H9 (cell line): ENCODE measurements around the gene FHOD3. TPM values are rescaled to one million over a fixed set of nuclear protein-coding genes. Genes with fewer than 3 reads are reported as not detected.

Source experiments
- DNase-seq: peaks from one replicate; pipeline ENCODE4 v3.0.0-alpha.2; 2017
- H2AFZ ChIP-seq: one replicate; pipeline ENCODE4 v1.6.1; 2013; ENCODE audit warnings: mild to moderate bottlenecking, low read length, control low read depth, moderate library complexity
- H2AK5ac ChIP-seq: 2 replicates; pipeline ENCODE4 v1.6.1; 2013; ENCODE audit warnings: low read length, control low read depth, mixed read lengths; ENCODE audit not compliant: insufficient read length
- H2BK120ac ChIP-seq: one replicate; pipeline ENCODE4 v1.6.1; 2013; ENCODE audit warnings: low read depth, mild to moderate bottlenecking, low read length, control low read depth, inconsistent platforms; ENCODE audit not compliant: poor library complexity, severe bottlenecking
- H2BK12ac ChIP-seq: 2 replicates; pipeline ENCODE4 v1.6.1; 2013; ENCODE audit warnings: low read length, control low read depth, mixed read lengths, low read depth; ENCODE audit not compliant: insufficient read length
- H2BK15ac ChIP-seq: 2 replicates; pipeline ENCODE4 v1.6.1; 2013; ENCODE audit warnings: low read depth, low read length, control low read depth
- H2BK20ac ChIP-seq: one replicate; pipeline ENCODE4 v1.6.1; 2013; ENCODE audit warnings: low read depth, mild to moderate bottlenecking, low read length, control low read depth, inconsistent platforms; ENCODE audit not compliant: poor library complexity, severe bottlenecking
- H2BK5ac ChIP-seq: 2 replicates; pipeline ENCODE4 v1.6.1; 2013; ENCODE audit warnings: low read length, control low read depth, mixed read lengths; ENCODE audit not compliant: insufficient read length
- H3K14ac ChIP-seq: 2 replicates; pipeline ENCODE4 v1.6.1; 2013; ENCODE audit warnings: low read length, control low read depth; ENCODE audit not compliant: insufficient read depth
- H3K18ac ChIP-seq: 2 replicates; pipeline ENCODE4 v1.6.1; 2013; ENCODE audit warnings: low read depth, mild to moderate bottlenecking, mixed read lengths, low read length, control low read depth; ENCODE audit not compliant: insufficient read length
- H3K23ac ChIP-seq: 2 replicates; pipeline ENCODE4 v1.6.1; 2013; ENCODE audit warnings: low read length, control low read depth, mixed read lengths, low read depth; ENCODE audit not compliant: insufficient read length
- H3K23me2 ChIP-seq: 2 replicates; pipeline ENCODE4 v1.6.1; 2013; ENCODE audit warnings: low read depth, mild to moderate bottlenecking, mixed read lengths, low read length, control low read depth; ENCODE audit not compliant: insufficient read length, poor library complexity, severe bottlenecking
- H3K27ac ChIP-seq: 2 replicates; pipeline ENCODE4 v1.5.1; 2013; ENCODE audit warnings: low read length, control low read depth, mixed read lengths, low read depth; ENCODE audit not compliant: insufficient read length
- H3K27me3 ChIP-seq: 2 replicates; pipeline ENCODE4 v1.6.1; 2013; ENCODE audit warnings: low read length, control low read depth, inconsistent platforms; ENCODE audit not compliant: insufficient read depth
- H3K4ac ChIP-seq: 2 replicates; pipeline ENCODE4 v1.6.1; 2013; ENCODE audit warnings: low read depth, mild to moderate bottlenecking, control low read depth, inconsistent platforms, low read length, moderate library complexity
- H3K4me1 ChIP-seq: 2 replicates; pipeline ENCODE4 v1.6.1; 2013; ENCODE audit warnings: low read length, control low read depth, inconsistent platforms; ENCODE audit not compliant: insufficient read depth
- H3K4me2 ChIP-seq: 2 replicates; pipeline ENCODE4 v1.6.1; 2013; ENCODE audit warnings: low read length, control low read depth, mixed read lengths; ENCODE audit not compliant: insufficient read length, insufficient read depth
- H3K56ac ChIP-seq: 2 replicates; pipeline ENCODE4 v1.6.1; 2013; ENCODE audit warnings: low read depth, mild to moderate bottlenecking, mixed read lengths, low read length, control low read depth; ENCODE audit not compliant: insufficient read length
- H3K79me1 ChIP-seq: 2 replicates; pipeline ENCODE4 v1.6.1; 2013; ENCODE audit warnings: low read depth, mild to moderate bottlenecking, moderate library complexity, low read length, control low read depth, inconsistent platforms; ENCODE audit not compliant: insufficient read depth, poor library complexity, severe bottlenecking
- H3K79me2 ChIP-seq: 2 replicates; pipeline ENCODE4 v1.6.1; 2013; ENCODE audit warnings: low read length, control low read depth, inconsistent platforms; ENCODE audit not compliant: insufficient read depth
- H3K9ac ChIP-seq: 2 replicates; pipeline ENCODE4 v1.6.1; 2013; ENCODE audit warnings: low read length, control low read depth, mixed read lengths; ENCODE audit not compliant: insufficient read length; ENCODE audit errors: extremely low read depth
- H3K9me3 ChIP-seq: one replicate; pipeline ENCODE4 v1.6.1; 2013; ENCODE audit warnings: low read depth, low read length, inconsistent platforms; ENCODE audit not compliant: control insufficient read depth
- H3T11ph ChIP-seq: one replicate; pipeline ENCODE4 v1.6.1; 2013; ENCODE audit warnings: mild to moderate bottlenecking, low read length, control low read depth, inconsistent platforms
- H4K20me1 ChIP-seq: one replicate; pipeline ENCODE4 v1.6.1; 2013; ENCODE audit not compliant: control insufficient read depth, insufficient read length, insufficient read depth
- H4K5ac ChIP-seq: 2 replicates; pipeline ENCODE4 v1.6.1; 2013; ENCODE audit warnings: low read depth, mild to moderate bottlenecking, mixed read lengths, low read length, control low read depth; ENCODE audit not compliant: insufficient read length
- H4K8ac ChIP-seq: replicated peaks from 2 replicates; pipeline ENCODE4 v1.6.1; 2013; ENCODE audit warnings: low read length, control low read depth, mixed read lengths, low read depth; ENCODE audit not compliant: insufficient read length
- H4K91ac ChIP-seq: 2 replicates; pipeline ENCODE4 v1.6.1; 2013; ENCODE audit warnings: low read depth, mild to moderate bottlenecking, moderate library complexity, mixed read lengths, low read length, control low read depth; ENCODE audit not compliant: insufficient read length
- H3K27ac Mint-ChIP-seq, 3 experiments: 2 replicates in 2 of 3; 3 replicates in 1 of 3; pipeline ENCODE4 v1.8.0; 2020 to 2021; ENCODE audit warnings: mixed read lengths in 3 of 3, mild to moderate bottlenecking in 1 of 3, moderate library complexity in 1 of 3
- H3K27me3 Mint-ChIP-seq: 2 replicates; pipeline ENCODE4 v1.8.0; 2021; ENCODE audit warnings: low read depth, mild to moderate bottlenecking, moderate library complexity, mixed read lengths
- H3K36me3 Mint-ChIP-seq, 3 experiments: 2 replicates in 2 of 3; 3 replicates in 1 of 3; pipeline ENCODE4 v1.8.0; 2020 to 2021; ENCODE audit warnings: low read depth in 3 of 3, mixed read lengths in 3 of 3; ENCODE audit not compliant: insufficient read depth in 1 of 3
- H3K4me1 Mint-ChIP-seq, 2 experiments: 2 replicates each; pipeline ENCODE4 v1.8.0; 2020; ENCODE audit warnings: mixed read lengths in 2 of 2
- H3K4me3 Mint-ChIP-seq, 2 experiments: 2 replicates in 1 of 2; 3 replicates in 1 of 2; pipeline ENCODE4 v1.8.0; 2020 to 2021; ENCODE audit warnings: mild to moderate bottlenecking in 2 of 2, mixed read lengths in 2 of 2, moderate library complexity in 1 of 2
- H3K9me3 Mint-ChIP-seq, 2 experiments: 2 replicates in 1 of 2; 3 replicates in 1 of 2; pipeline ENCODE4 v1.8.0; 2020; ENCODE audit warnings: mild to moderate bottlenecking in 2 of 2, mixed read lengths in 2 of 2, moderate library complexity in 1 of 2
- CTCF ChIP-seq: fragments of 200-600 bp; sonication (generic); conservative IDR thresholded peaks from 3 replicates; pipeline ENCODE4 v1.8.0; 2021; ENCODE audit warnings: antibody characterized with exemption, mild to moderate bottlenecking
- whole genome bisulfite sequencing: extraction: QIAGEN DNeasy Blood & Tissue Kit; methylation state at CpG from one replicate; pipeline ENCODE4 v1.1.7; 2013; ENCODE audit warnings: missing lambda C conversion rate, low lambda C conversion rate, mixed read lengths; ENCODE audit not compliant: insufficient read length; ENCODE audit errors: extremely low coverage; 5-methylcytosine and 5-hydroxymethylcytosine counted together
- total RNA-seq: library from RNA; stranded (reverse); gene quantifications from 2 replicates; pipeline ENCODE4 v1.2.1, GENCODE V29; 2021

The FHOD3 gene
- total RNA-seq, 1 experiment from 2014 or later: 8.0 TPM

- DNase-seq: no peak
- Histone ChIP-seq H2BK20ac (no peak overlapping the region), H3K4me1 (peaks cover 12% of the 10 kb centered on the region; the same call in 1 of the 2 replicates), H4K5ac (no peak overlapping the region), H3K79me1 (no peaks in the 10 kb centered on the region), H2BK5ac (no peak overlapping the region), H2BK12ac (no peak overlapping the region), H4K20me1 (no peaks in the 10 kb centered on the region), H3K27me3 (no peaks in the 10 kb centered on the region), H3K18ac (no peak overlapping the region), H3K14ac (no peak overlapping the region), H3K9me3 (no peaks in the 10 kb centered on the region), H4K91ac (no peak overlapping the region), H3K23me2 (no peaks in the 10 kb centered on the region), H3K4me2 (no peak overlapping the region), H3K9ac (no peak overlapping the region), H3T11ph (no peak overlapping the region), H3K4ac (no peak overlapping the region), H3K56ac (no peak overlapping the region), H2BK15ac (no peak overlapping the region), H3K23ac (no peak overlapping the region), H3K79me2 (no peaks in the 10 kb centered on the region), H4K8ac (no peak overlapping the region), H3K27ac (no peak overlapping the region), H2AK5ac (no peak overlapping the region), H2BK120ac (no peak overlapping the region), H2AFZ (no peak overlapping the region)
- Mint-ChIP-seq H3K4me1 (peaks cover 34 to 41% of the 10 kb centered on the region in 2 experiments), H3K27ac (no peak overlapping the region), H3K9me3 (no peaks in the 10 kb centered on the region), H3K36me3 (no peaks in the 10 kb centered on the region), H3K4me3 (no peak overlapping the region), H3K27me3 (no peaks in the 10 kb centered on the region)
- TF ChIP-seq CTCF: no peak
- WGBS: no CpG with 5 or more reads among the region's 7 CpGs
Observed at GRCh38 chr18:36531636-36532035, 234.1 kb downstream of the FHOD3 start.
